Keratinocyte (primary cell): Measurements from ENCODE around the gene AVPR2. TPM values are rescaled to one million over a fixed set of nuclear protein-coding genes. Genes with fewer than 3 reads are reported as not detected.
A peak's percentile ranks its signal among the peaks of the same experiment; 100 is the strongest.

ENCODE experiments used
- DNase-seq: peaks from one replicate; pipeline ENCODE4 v3.0.0-alpha.2; 2011; ENCODE audit warnings: low read depth, missing footprints, low spot score
- FAIRE-seq: peaks from 2 replicates; lab custom pipeline; 2011; peaks lifted over from hg19 to GRCh38; lab: Jason Lieb, UNC
- H2AFZ ChIP-seq: 2 replicates; pipeline ENCODE4 v1.6.0; 2012; ENCODE audit warnings: low read length, control low read depth, inconsistent platforms; ENCODE audit not compliant: control insufficient read depth
- H3K27ac ChIP-seq: 2 replicates; pipeline ENCODE4 v1.5.1; 2011; ENCODE audit warnings: low read length; ENCODE audit not compliant: control insufficient read depth, insufficient read depth
- H3K27me3 ChIP-seq: 3 replicates; pipeline ENCODE4 v1.6.0; 2011; ENCODE audit warnings: low read length; ENCODE audit not compliant: control insufficient read depth, insufficient read depth; ENCODE audit errors: extremely low read depth
- H3K36me3 ChIP-seq, 2 experiments: 2 replicates in 1 of 2; 3 replicates in 1 of 2; pipeline ENCODE4 v1.5.1; 2011; ENCODE audit warnings: low read length in 2 of 2, mild to moderate bottlenecking in 1 of 2; ENCODE audit not compliant: control insufficient read depth in 2 of 2, insufficient read depth in 2 of 2; ENCODE audit errors: extremely low read depth in 1 of 2
- H3K4me1 ChIP-seq: 3 replicates; pipeline ENCODE4 v1.5.1; 2011; ENCODE audit warnings: low read length; ENCODE audit not compliant: control insufficient read depth, insufficient read depth; ENCODE audit errors: extremely low read depth
- H3K4me2 ChIP-seq: 3 replicates; pipeline ENCODE4 v1.6.0; 2011; ENCODE audit warnings: low read depth, low read length; ENCODE audit not compliant: control insufficient read depth, insufficient read depth; ENCODE audit errors: extremely low read depth
- H3K4me3 ChIP-seq, 3 experiments: fragments of 200-600 bp in 1 of 3; sonication (generic) in 1 of 3; 2 replicates in 2 of 3; 3 replicates in 1 of 3; pipeline ENCODE4 v1.5.1; 2011 to 2016; ENCODE audit warnings: low read length in 3 of 3, mild to moderate bottlenecking in 3 of 3, control low read depth in 2 of 3, inconsistent platforms in 1 of 3, low read depth in 1 of 3, mixed read lengths in 1 of 3, mixed run types in 1 of 3, moderate library complexity in 1 of 3; ENCODE audit not compliant: control insufficient read depth in 2 of 3, insufficient read depth in 2 of 3; ENCODE audit errors: extremely low read depth in 1 of 3
- H3K79me2 ChIP-seq: 2 replicates; pipeline ENCODE4 v1.6.0; 2012; ENCODE audit warnings: low read length; ENCODE audit not compliant: control insufficient read depth, insufficient read depth
- H3K9ac ChIP-seq: 3 replicates; pipeline ENCODE4 v1.6.0; 2011; ENCODE audit warnings: low read length; ENCODE audit not compliant: control insufficient read depth, insufficient read depth; ENCODE audit errors: extremely low read depth
- H3K9me1 ChIP-seq: 3 replicates; pipeline ENCODE4 v1.6.0; 2011; ENCODE audit warnings: low read length; ENCODE audit not compliant: control insufficient read depth, insufficient read depth; ENCODE audit errors: extremely low read depth
- H3K9me3 ChIP-seq: 2 replicates; pipeline ENCODE4 v1.5.1; 2012; ENCODE audit warnings: low read depth, low read length; ENCODE audit not compliant: control insufficient read depth
- H4K20me1 ChIP-seq: 3 replicates; pipeline ENCODE4 v1.6.0; 2011; ENCODE audit warnings: low read length; ENCODE audit not compliant: control insufficient read depth, insufficient read depth; ENCODE audit errors: extremely low read depth
- EZH2 ChIP-seq: IDR thresholded peaks from one replicate; pipeline ENCODE4 v1.6.1; 2012; ENCODE audit warnings: inconsistent platforms, mild to moderate bottlenecking, low read length, moderate library complexity
- dilution Hi-C: fragments of 300-500 bp; cut with MboI; formaldehyde crosslinking; loops from one replicate; pipeline ENCODE4 v1.7.0; 2020; ENCODE audit warnings: low sequenced_read_pairs; ENCODE audit not compliant: extremely low pct_ligation_motif_present
- polyA plus RNA-seq, 5 experiments: library from polyadenylated mRNA; depleted of rRNA in 3 of 5; stranded (reverse) in 3 of 5; stranded (forward) in 1 of 5; unstranded in 1 of 5; fragments of >200 nt; gene quantifications; 1 replicate in 1 of 5; 2 replicates in 3 of 5; 3 replicates in 1 of 5; pipeline versions ENCODE4 v1.2.1 to v1.2.3, GENCODE V29; 2011 to 2012; ENCODE audit warnings: missing spikeins in 2 of 5, low read depth in 1 of 5, low replicate concordance in 1 of 5
- TF ChIP-seq, protein P1 (sequence below), 3 experiments: IDR thresholded peaks in 1 of 3; conservative IDR thresholded peaks in 1 of 3; optimal IDR thresholded peaks in 1 of 3; 2 replicates in 2 of 3; 3 replicates in 1 of 3; pipeline versions ENCODE3 to v1.5.1; 2011; ENCODE audit warnings: low read length in 3 of 3, mild to moderate bottlenecking in 3 of 3, moderate library complexity in 2 of 3, control low read depth in 1 of 3, inconsistent platforms in 1 of 3; ENCODE audit not compliant: insufficient read depth in 2 of 3; ENCODE audit errors: extremely low read depth in 1 of 3

AVPR2 gene
- polyA plus RNA-seq, 1 donor (not counting 4 experiments of a cell fraction or from before 2014, with no cell fraction given), result not detected

- peaks cover 28% of the 10 kb centered on the region for H3K79me2 ChIP-seq
- DNase-seq, result no peak
- peaks cover 6 to 9% of the 10 kb centered on the region in 2 experiments for H3K36me3 ChIP-seq
- H3K4me1 ChIP-seq, result peaks cover 8% of the 10 kb centered on the region
- H3K9me3 ChIP-seq, result no peaks in the 10 kb centered on the region
- TF ChIP-seq, protein P1, sequence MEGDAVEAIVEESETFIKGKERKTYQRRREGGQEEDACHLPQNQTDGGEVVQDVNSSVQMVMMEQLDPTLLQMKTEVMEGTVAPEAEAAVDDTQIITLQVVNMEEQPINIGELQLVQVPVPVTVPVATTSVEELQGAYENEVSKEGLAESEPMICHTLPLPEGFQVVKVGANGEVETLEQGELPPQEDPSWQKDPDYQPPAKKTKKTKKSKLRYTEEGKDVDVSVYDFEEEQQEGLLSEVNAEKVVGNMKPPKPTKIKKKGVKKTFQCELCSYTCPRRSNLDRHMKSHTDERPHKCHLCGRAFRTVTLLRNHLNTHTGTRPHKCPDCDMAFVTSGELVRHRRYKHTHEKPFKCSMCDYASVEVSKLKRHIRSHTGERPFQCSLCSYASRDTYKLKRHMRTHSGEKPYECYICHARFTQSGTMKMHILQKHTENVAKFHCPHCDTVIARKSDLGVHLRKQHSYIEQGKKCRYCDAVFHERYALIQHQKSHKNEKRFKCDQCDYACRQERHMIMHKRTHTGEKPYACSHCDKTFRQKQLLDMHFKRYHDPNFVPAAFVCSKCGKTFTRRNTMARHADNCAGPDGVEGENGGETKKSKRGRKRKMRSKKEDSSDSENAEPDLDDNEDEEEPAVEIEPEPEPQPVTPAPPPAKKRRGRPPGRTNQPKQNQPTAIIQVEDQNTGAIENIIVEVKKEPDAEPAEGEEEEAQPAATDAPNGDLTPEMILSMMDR (optimal IDR thresholded peaks at IDR 0.05 in 1 of 3, IDR thresholded peaks at IDR 0.05 in 1 of 3, conservative IDR thresholded peaks at IDR 0.05 in 1 of 3; ENCODE audit: extremely low read depth in 1 of 3, insufficient read depth in 2 of 3, low read length in 3 of 3), result no peak
- TF ChIP-seq EZH2, result no peak
- dilution Hi-C loops, result no loop called here
- H3K9ac ChIP-seq, result no peak overlapping the region
- H4K20me1 ChIP-seq, result no peaks in the 10 kb centered on the region
- no peak overlapping the region for H3K27ac ChIP-seq
- no peak overlapping the region for H3K4me3 ChIP-seq
- no peak overlapping the region for H3K4me2 ChIP-seq
- no peaks in the 10 kb centered on the region for H3K27me3 ChIP-seq
- no peaks in the 10 kb centered on the region for H3K9me1 ChIP-seq
- FAIRE-seq, result no peak
- H2AFZ ChIP-seq, result no peak overlapping the region
These were observed 27.9 kb downstream of the AVPR2 start for GRCh38 chrX:153932220-153932915.

DNA sequence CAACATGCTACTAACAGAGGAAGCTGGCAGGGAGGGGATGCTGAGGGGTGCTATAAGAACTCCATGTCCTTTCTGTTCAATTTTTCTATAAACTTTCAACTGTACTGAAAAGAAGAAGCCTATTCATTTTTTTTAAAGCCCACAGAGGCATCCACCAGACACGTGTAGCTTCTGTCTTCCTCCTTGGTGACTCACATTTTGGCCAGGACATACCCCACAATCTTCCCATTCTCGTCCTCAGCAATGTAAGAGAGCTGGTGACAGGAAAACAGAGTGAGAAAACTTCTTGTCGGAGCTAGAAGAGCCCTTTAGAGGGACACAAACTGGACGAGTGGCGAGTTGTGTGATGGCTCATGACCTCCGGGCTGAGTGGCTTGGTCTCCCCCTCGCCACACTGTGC is 29.3 kb downstream of the AVPR2 start:
- DNase-seq (no peak), FAIRE-seq (no peak)
- Histone ChIP-seq H3K4me3 (peak overlapping the region; percentile 61 to 79 (median 76)), H4K20me1 (no peaks in the 10 kb centered on the region), H3K27ac (peak overlapping the region; percentile 31), H3K36me3 (peaks cover 6 to 9% of the 10 kb centered on the region in 2 experiments), H3K9ac (peak overlapping the region; percentile 75), H2AFZ (no peak overlapping the region), H3K9me1 (no peaks in the 10 kb centered on the region), H3K9me3 (no peaks in the 10 kb centered on the region), H3K4me1 (peaks cover 3% of the 10 kb centered on the region), H3K4me2 (peak overlapping the region; percentile 82), H3K79me2 (peaks cover 28% of the 10 kb centered on the region), H3K27me3 (no peaks in the 10 kb centered on the region)
- dilution Hi-C loops, result no loop called here
- TF ChIP-seq, protein P1 (optimal IDR thresholded peaks at IDR 0.05 in 1 of 3, IDR thresholded peaks at IDR 0.05 in 1 of 3, conservative IDR thresholded peaks at IDR 0.05 in 1 of 3; ENCODE audit: extremely low read depth in 1 of 3, insufficient read depth in 2 of 3, low read length in 3 of 3), result no peak
- TF ChIP-seq EZH2, result no peak
